Measurements from ENCODE around the gene DNAJB4. TPM values are rescaled to one million over a fixed set of nuclear protein-coding genes. Genes with fewer than 3 reads are reported as not detected.
"Not testable (repeated sequence)": the region's sequence is repeated elsewhere in the genome, so short reads cannot be mapped to it uniquely, and the experiment has no call there.

DNAJB4 gene
- polyA plus RNA-seq, 4 donors = 38.2 to 46.3 (median 42.3) TPM

DNA sequence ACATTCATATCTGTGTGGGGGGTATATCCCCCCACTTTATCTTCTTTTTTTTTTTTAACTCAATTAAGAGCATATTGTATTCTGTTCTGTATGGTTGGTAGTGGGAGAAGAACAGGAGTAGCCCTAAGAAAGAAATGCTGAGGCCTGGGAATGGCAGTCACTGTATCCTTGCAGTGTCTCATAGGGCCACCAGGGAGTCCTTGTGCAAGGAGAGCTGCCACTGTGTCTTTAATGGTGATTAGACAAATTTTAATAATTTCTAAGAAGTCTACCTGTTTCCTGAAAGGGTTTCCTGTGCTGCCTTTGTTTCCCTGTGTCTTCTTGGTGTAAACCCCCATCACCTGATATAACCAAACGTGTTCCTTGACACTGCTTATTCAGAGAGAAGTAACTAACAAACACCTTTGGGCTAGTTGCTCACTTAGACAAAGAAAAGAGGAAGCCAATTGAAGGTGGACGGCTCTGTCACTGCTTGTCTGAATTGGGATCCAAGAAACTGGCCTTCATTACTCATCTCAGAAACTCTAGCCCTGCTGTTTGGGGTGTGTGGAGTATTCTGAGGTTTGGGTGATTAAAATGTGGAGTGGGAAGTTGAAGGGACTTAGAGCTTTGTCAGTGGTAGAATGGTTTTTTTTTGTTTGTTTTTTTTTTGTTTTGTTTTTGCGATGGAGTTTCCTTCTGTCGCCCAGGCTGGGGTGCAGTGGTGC, 56.3 kb downstream of the DNAJB4 start:
- no peak for DNase-seq (ENCODE audit: low read depth in 4 of 4, low spot score in 3 of 4)

DNA sequence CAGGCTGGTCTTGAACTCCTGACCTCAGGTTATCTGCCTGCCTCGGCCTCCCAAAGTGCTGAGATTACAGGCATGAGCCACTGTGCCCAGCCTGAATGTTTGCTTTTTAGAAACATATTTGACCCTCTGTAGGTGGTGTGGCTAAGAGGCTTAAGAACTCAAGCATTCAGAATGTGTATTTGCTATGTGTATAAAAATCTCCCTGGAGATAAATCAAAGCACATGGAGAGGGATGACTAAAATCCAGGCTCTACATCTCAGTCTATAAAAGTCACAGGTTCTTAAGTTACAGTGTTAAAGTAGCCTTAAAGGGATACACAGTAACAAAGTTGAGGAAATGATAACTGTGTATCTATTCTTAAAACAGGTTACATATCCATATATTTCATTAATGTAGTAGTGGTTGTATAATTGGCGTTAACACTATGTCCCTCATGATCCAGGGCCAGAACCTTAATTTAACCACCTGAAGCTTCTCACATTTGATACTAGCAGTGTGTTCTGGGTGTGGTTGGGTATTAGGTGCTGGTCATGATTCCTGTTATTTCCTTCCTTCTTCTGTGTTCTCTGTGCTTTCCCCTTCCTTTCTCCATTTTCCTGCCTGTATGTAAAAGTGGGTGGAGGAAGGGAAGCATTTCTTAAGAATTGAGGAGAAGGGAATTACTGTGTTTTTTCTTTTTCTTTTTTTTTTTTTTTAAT, 57.2 kb downstream of the DNAJB4 start:
- DNase-seq (ENCODE audit: low read depth in 4 of 4, low spot score in 3 of 4) = no peak

DNA sequence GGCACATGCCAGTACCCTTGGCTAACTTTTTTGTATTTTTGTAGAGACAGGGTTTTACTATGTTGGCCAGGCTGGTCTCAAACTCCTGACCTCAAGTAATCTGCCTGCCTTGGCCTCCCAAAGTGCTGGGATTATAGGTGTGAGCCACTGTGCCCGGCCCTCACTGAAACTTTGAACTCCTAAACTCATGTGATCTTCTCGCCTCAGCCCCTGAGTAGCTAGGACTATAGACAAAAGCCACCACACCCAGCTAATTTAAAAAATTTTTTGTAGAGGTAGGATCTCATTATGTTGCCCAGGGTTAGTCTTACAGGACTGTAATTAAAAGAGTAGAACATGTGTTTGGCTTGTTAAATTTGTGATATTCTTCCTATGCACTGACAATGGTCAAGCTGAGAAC, 60.1 kb downstream of the DNAJB4 start:
- DNase-seq (ENCODE audit: low read depth in 4 of 4, low spot score in 3 of 4) = not testable (repeated sequence)

Other genes starting within 250 kb of the DNAJB4 start
- gene USP33, start 245.1 kb upstream of the DNAJB4 start, polyA plus RNA-seq (ENCODE audit: insufficient read length in 4 of 4) = 10 to 100 TPM; 72.2 to 99.4 (median 85.0) TPM
- gene MIGA1, start 225.3 kb upstream of the DNAJB4 start, polyA plus RNA-seq (ENCODE audit: insufficient read length in 4 of 4) = 10 to 100 TPM; 20.5 to 22.1 (median 20.6) TPM
- gene NEXN, start 116.3 kb upstream of the DNAJB4 start, polyA plus RNA-seq (ENCODE audit: insufficient read length in 4 of 4) = 10 to 100 TPM; 13.4 to 17.9 (median 14.5) TPM
- 100 to 1,000 TPM; 229 to 385 (median 343) TPM for gene FUBP1, start 25.9 kb upstream of the DNAJB4 start, polyA plus RNA-seq (ENCODE audit: insufficient read length in 4 of 4)
- gene GIPC2, start 41.0 kb downstream of the DNAJB4 start, polyA plus RNA-seq (ENCODE audit: insufficient read length in 4 of 4) = 10 to 100 TPM in 3 of 4 donors, 1 to 10 TPM in 1; 1.2 to 18.7 (median 15.4) TPM

Measured in left renal pelvis (tissue), 4 donors.